IPS-20b (cell line): ENCODE data around the gene SND1.

ENCODE experiments used
- H3K27ac ChIP-seq: one replicate; pipeline ENCODE4 v1.5.1; 2013; ENCODE audit warnings: low read length
- H3K27me3 ChIP-seq: 2 replicates; pipeline ENCODE4 v1.6.1; 2013; ENCODE audit warnings: mild to moderate bottlenecking, low read length, inconsistent platforms; ENCODE audit not compliant: insufficient read depth
- H3K36me3 ChIP-seq: 2 replicates; pipeline ENCODE4 v1.6.1; 2013; ENCODE audit warnings: low read depth, mild to moderate bottlenecking, inconsistent platforms, low read length, moderate library complexity; ENCODE audit not compliant: insufficient read depth
- H3K4me1 ChIP-seq: 2 replicates; pipeline ENCODE4 v1.6.1; 2013; ENCODE audit warnings: mild to moderate bottlenecking, control low read depth, inconsistent platforms, low read length, moderate library complexity; ENCODE audit not compliant: insufficient read depth
- H3K4me3 ChIP-seq: 2 replicates; pipeline ENCODE4 v1.5.1; 2013; ENCODE audit warnings: mild to moderate bottlenecking, low read length, inconsistent platforms
- H3K9ac ChIP-seq: 2 replicates; pipeline ENCODE4 v1.6.1; 2013; ENCODE audit warnings: low read depth, mild to moderate bottlenecking, inconsistent platforms, low read length, moderate library complexity
- H3K9me3 ChIP-seq: 2 replicates; pipeline ENCODE4 v1.6.1; 2013; ENCODE audit warnings: mild to moderate bottlenecking, low read depth, low read length, inconsistent platforms; ENCODE audit not compliant: insufficient read depth

Gene SND1

GRCh38 chr7:128112781-128113221 is 460.8 kb downstream of the SND1 start:
- Histone ChIP-seq H3K4me3 (no peak overlapping the region), H3K9me3 (no peaks in the 10 kb centered on the region), H3K4me1 (0 out of 2 replicates have a peak, but pooled peaks cover 5% of the 10 kb centered on the region), H3K27me3 (peaks cover 42% of the 10 kb centered on the region), H3K27ac (no peak overlapping the region), H3K9ac (no peak overlapping the region), H3K36me3 (no peaks in the 10 kb centered on the region)

GRCh38 chr7:128113839-128114238 is 461.8 kb downstream of the SND1 start:
- no peaks in the 10 kb centered on the region for H3K9me3 ChIP-seq
- H3K4me3 ChIP-seq: no peak overlapping the region
- 0 out of 2 replicates have a peak, but pooled peaks cover 5% of the 10 kb centered on the region for H3K4me1 ChIP-seq
- peaks cover 36% of the 10 kb centered on the region for H3K27me3 ChIP-seq
- no peak overlapping the region for H3K9ac ChIP-seq
- H3K27ac ChIP-seq: no peak overlapping the region
- no peaks in the 10 kb centered on the region for H3K36me3 ChIP-seq

- no peak overlapping the region for H3K4me3 ChIP-seq
- H3K4me1 ChIP-seq: 0 out of 2 replicates have a peak, but pooled peaks cover 5% of the 10 kb centered on the region
- H3K27ac ChIP-seq: no peak overlapping the region
- no peak overlapping the region for H3K9ac ChIP-seq
- H3K36me3 ChIP-seq: no peaks in the 10 kb centered on the region
- H3K9me3 ChIP-seq: no peaks in the 10 kb centered on the region
- H3K27me3 ChIP-seq: peaks cover 36% of the 10 kb centered on the region
Measured at GRCh38 chr7:128114806-128115205, 462.8 kb downstream of the SND1 start.

GRCh38 chr7:128115336-128115820 is 463.4 kb downstream of the SND1 start:
- peaks cover 36% of the 10 kb centered on the region for H3K27me3 ChIP-seq
- H3K4me1 ChIP-seq: 0 out of 2 replicates have a peak, but pooled peaks cover 5% of the 10 kb centered on the region
- H3K27ac ChIP-seq: no peak overlapping the region
- H3K9ac ChIP-seq: no peak overlapping the region
- no peaks in the 10 kb centered on the region for H3K9me3 ChIP-seq
- no peaks in the 10 kb centered on the region for H3K36me3 ChIP-seq
- no peak overlapping the region for H3K4me3 ChIP-seq

GRCh38 chr7:128115821-128116723 is 464.1 kb downstream of the SND1 start:
- H3K9ac ChIP-seq: no peak overlapping the region

GRCh38 chr7:128116740-128117139 is 464.7 kb downstream of the SND1 start:
- Histone ChIP-seq H3K4me3 (no peak overlapping the region), H3K4me1 (0 out of 2 replicates have a peak, but pooled peaks cover 5% of the 10 kb centered on the region), H3K36me3 (no peaks in the 10 kb centered on the region), H3K9ac (no peak overlapping the region), H3K9me3 (no peaks in the 10 kb centered on the region), H3K27me3 (peaks cover 36% of the 10 kb centered on the region), H3K27ac (no peak overlapping the region)

More at GRCh38 chr7:128115821-128116723, 464.1 kb downstream of the SND1 start:
- Histone ChIP-seq H3K4me1 (0 out of 2 replicates have a peak, but pooled peaks cover 5% of the 10 kb centered on the region), H3K27me3 (peaks cover 36% of the 10 kb centered on the region), H3K27ac (no peak overlapping the region), H3K4me3 (no peak overlapping the region), H3K9me3 (no peaks in the 10 kb centered on the region), H3K36me3 (no peaks in the 10 kb centered on the region)

- Histone ChIP-seq H3K4me3 (no peak overlapping the region), H3K36me3 (no peaks in the 10 kb centered on the region), H3K9ac (no peak overlapping the region), H3K9me3 (no peaks in the 10 kb centered on the region), H3K27me3 (peaks cover 36% of the 10 kb centered on the region), H3K27ac (no peak overlapping the region), H3K4me1 (0 out of 2 replicates have a peak, but pooled peaks cover 5% of the 10 kb centered on the region)
Measured at GRCh38 chr7:128117691-128118090, 465.7 kb downstream of the SND1 start.

GRCh38 chr7:128119036-128119435 is 467.0 kb downstream of the SND1 start:
- Histone ChIP-seq H3K9me3 (no peaks in the 10 kb centered on the region), H3K27ac (no peak overlapping the region), H3K27me3 (peaks cover 32% of the 10 kb centered on the region), H3K4me1 (peaks cover 5% of the 10 kb centered on the region; the same call in 1 of the 2 replicates), H3K9ac (no peak overlapping the region), H3K36me3 (no peaks in the 10 kb centered on the region), H3K4me3 (no peak overlapping the region)

- Histone ChIP-seq H3K27ac (no peak overlapping the region), H3K9me3 (no peaks in the 10 kb centered on the region), H3K4me3 (no peak overlapping the region), H3K9ac (no peak overlapping the region), H3K36me3 (no peaks in the 10 kb centered on the region), H3K27me3 (peaks cover 22% of the 10 kb centered on the region), H3K4me1 (peaks cover 5% of the 10 kb centered on the region; the same call in 1 of the 2 replicates)
Measured at GRCh38 chr7:128120116-128120515, 468.1 kb downstream of the SND1 start.

GRCh38 chr7:128120976-128121490 is 469.0 kb downstream of the SND1 start:
- Histone ChIP-seq H3K9ac (no peak overlapping the region), H3K27me3 (peaks cover 13% of the 10 kb centered on the region)

GRCh38 chr7:128121711-128122530 is 469.9 kb downstream of the SND1 start:
- Histone ChIP-seq H3K4me3 (no peak overlapping the region), H3K36me3 (no peaks in the 10 kb centered on the region), H3K9ac (no peak overlapping the region), H3K27ac (no peak overlapping the region), H3K27me3 (peaks cover 4% of the 10 kb centered on the region; the same call in 1 of the 2 replicates), H3K9me3 (no peaks in the 10 kb centered on the region), H3K4me1 (no peaks in the 10 kb centered on the region; the same call in 1 of the 2 replicates)

More at GRCh38 chr7:128120976-128121490, 469.0 kb downstream of the SND1 start:
- Histone ChIP-seq H3K4me3 (no peak overlapping the region), H3K4me1 (peaks cover 5% of the 10 kb centered on the region; the same call in 1 of the 2 replicates), H3K27ac (no peak overlapping the region), H3K36me3 (no peaks in the 10 kb centered on the region), H3K9me3 (no peaks in the 10 kb centered on the region)
